Measurements from ENCODE around the gene ALX4.
A peak's percentile ranks its signal among the peaks of the same experiment; 100 is the strongest.

ALX4 gene

DNA sequence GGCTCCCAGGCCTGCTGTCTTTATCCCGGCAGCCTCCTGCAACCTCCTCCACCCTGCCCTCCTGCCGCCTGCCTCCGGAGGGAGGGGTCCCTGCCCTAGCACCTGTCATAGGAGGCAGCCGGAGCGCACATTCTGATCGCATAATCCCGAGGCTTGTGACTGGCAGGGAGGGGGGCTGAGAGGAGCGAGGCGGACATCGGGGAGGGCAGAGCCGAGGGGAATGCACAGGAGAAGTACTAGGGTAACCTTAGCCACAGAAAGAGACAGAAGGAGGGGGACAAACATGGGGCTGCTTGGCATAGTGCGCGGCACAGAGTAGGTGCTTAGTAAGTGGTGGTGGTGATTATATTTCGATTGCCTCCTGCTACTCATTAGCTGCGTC, 9.2 kb upstream of the ALX4 start:
- Histone ChIP-seq H2BK120ac (ENCODE audit: low read depth, low read length) (no peak overlapping the region), H3K4me1 (ENCODE audit: control insufficient read depth, low read depth, low read length) (no peaks in the 10 kb centered on the region), H3K56ac (ENCODE audit: low read length) (no peak overlapping the region), H3K23ac (ENCODE audit: low read length) (no peak overlapping the region), H3K27ac (ENCODE audit: low read depth, low read length) (no peak overlapping the region), H3K18ac (ENCODE audit: low read length) (no peak overlapping the region), H3K79me2 (ENCODE audit: control insufficient read depth, insufficient read depth, low read length) (no peaks in the 10 kb centered on the region), H3K4me3 (ENCODE audit: low read length) (no peak overlapping the region), H3K27me3 (ENCODE audit: insufficient read depth, low read length, poor library complexity) (peaks cover 88% of the 10 kb centered on the region), H2BK5ac (ENCODE audit: low read length) (no peak overlapping the region), H3K9ac (ENCODE audit: low read length) (no peak overlapping the region), H3K79me1 (ENCODE audit: low read length) (no peaks in the 10 kb centered on the region), H3K4ac (ENCODE audit: low read depth, low read length) (no peak overlapping the region), H3K4me2 (ENCODE audit: low read length) (peak overlapping the region; percentile 16), H2AK5ac (ENCODE audit: low read length) (no peak overlapping the region), H3K36me3 (ENCODE audit: control insufficient read depth, insufficient read depth, low read length) (no peaks in the 10 kb centered on the region), H2BK15ac (replicated peaks; ENCODE audit: low read depth) (no peak overlapping the region), H4K8ac (ENCODE audit: low read depth, low read length) (no peak overlapping the region), H4K5ac (ENCODE audit: low read length) (no peak overlapping the region)
- no CpG with 5 or more reads among the region's 15 CpGs for WGBS (ENCODE audit: extremely low coverage, insufficient coverage, low lambda C conversion rate)
- no peak for DNase-seq

- no peaks in the 10 kb centered on the region for H3K79me1 ChIP-seq (ENCODE audit: low read length)
- no peak overlapping the region for H4K5ac ChIP-seq (ENCODE audit: low read length)
- no peaks in the 10 kb centered on the region for H3K36me3 ChIP-seq (ENCODE audit: control insufficient read depth, insufficient read depth, low read length)
- H3K27ac ChIP-seq (ENCODE audit: low read depth, low read length) = no peak overlapping the region
- no peak overlapping the region for H3K18ac ChIP-seq (ENCODE audit: low read length)
- no peak overlapping the region for H3K56ac ChIP-seq (ENCODE audit: low read length)
- no peak overlapping the region for H3K9ac ChIP-seq (ENCODE audit: low read length)
- H3K4me1 ChIP-seq (ENCODE audit: control insufficient read depth, low read depth, low read length) = no peaks in the 10 kb centered on the region
- peaks cover 90% of the 10 kb centered on the region for H3K27me3 ChIP-seq (ENCODE audit: insufficient read depth, low read length, poor library complexity)
- H3K79me2 ChIP-seq (ENCODE audit: control insufficient read depth, insufficient read depth, low read length) = no peaks in the 10 kb centered on the region
- WGBS (ENCODE audit: extremely low coverage, insufficient coverage, low lambda C conversion rate) = no CpG with 5 or more reads among the region's 2 CpGs
- no peak overlapping the region for H3K23ac ChIP-seq (ENCODE audit: low read length)
- no peak overlapping the region for H3K4ac ChIP-seq (ENCODE audit: low read depth, low read length)
- DNase-seq = no peak
- no peak overlapping the region for H2BK120ac ChIP-seq (ENCODE audit: low read depth, low read length)
- H2AK5ac ChIP-seq (ENCODE audit: low read length) = no peak overlapping the region
- no peak overlapping the region for H3K4me3 ChIP-seq (ENCODE audit: low read length)
- H3K4me2 ChIP-seq (ENCODE audit: low read length) = no peak overlapping the region
- H2BK15ac ChIP-seq (replicated peaks; ENCODE audit: low read depth) = no peak overlapping the region
- no peak overlapping the region for H2BK5ac ChIP-seq (ENCODE audit: low read length)
- no peak overlapping the region for H4K8ac ChIP-seq (ENCODE audit: low read depth, low read length)
Observed at GRCh38 chr11:44318369-44318768, 8.4 kb upstream of the ALX4 start.

DNA sequence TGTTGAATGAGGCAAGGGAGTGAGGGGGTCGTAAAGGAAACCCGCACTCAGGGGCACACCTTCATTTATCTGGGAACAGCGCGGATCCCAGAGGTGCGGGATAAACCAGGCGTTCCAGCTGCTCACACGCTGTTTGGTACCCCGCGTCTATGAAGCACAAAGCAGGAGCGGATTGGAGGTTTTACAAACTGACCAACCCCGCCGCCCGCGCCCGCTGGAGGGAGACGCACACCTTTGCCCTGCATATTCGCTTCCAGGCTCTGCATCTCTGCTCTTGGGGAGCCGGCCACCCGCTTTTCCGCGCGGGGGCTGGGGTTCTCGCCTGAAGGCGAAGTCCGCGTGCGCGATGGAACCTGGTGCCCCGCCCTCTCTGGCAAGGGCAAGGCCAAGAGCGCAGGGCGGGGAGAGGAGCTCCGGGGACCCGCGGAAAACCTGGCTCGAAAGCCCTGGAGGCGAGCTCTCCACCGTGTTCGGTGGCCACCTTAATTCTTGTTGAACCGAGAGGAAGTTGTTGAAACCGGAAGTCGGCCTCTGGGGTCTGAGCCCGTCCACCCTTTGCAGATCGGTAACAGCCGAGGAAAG, 6.8 kb upstream of the ALX4 start:
- no peaks in the 10 kb centered on the region for H3K36me3 ChIP-seq (ENCODE audit: control insufficient read depth, insufficient read depth, low read length)
- no peaks in the 10 kb centered on the region for H3K79me1 ChIP-seq (ENCODE audit: low read length)
- H2BK5ac ChIP-seq (ENCODE audit: low read length) = no peak overlapping the region
- no peak overlapping the region for H3K27ac ChIP-seq (ENCODE audit: low read depth, low read length)
- H4K8ac ChIP-seq (ENCODE audit: low read depth, low read length) = no peak overlapping the region
- no peak overlapping the region for H3K18ac ChIP-seq (ENCODE audit: low read length)
- no peak overlapping the region for H3K4ac ChIP-seq (ENCODE audit: low read depth, low read length)
- no peak overlapping the region for H2BK15ac ChIP-seq (replicated peaks; ENCODE audit: low read depth)
- no peak overlapping the region for H2AK5ac ChIP-seq (ENCODE audit: low read length)
- H3K4me3 ChIP-seq (ENCODE audit: low read length) = peak overlapping the region; percentile 22
- no peak for DNase-seq
- peak overlapping the region; percentile 33 for H3K9ac ChIP-seq (ENCODE audit: low read length)
- H3K27me3 ChIP-seq (ENCODE audit: insufficient read depth, low read length, poor library complexity) = peaks cover 88% of the 10 kb centered on the region
- H3K4me1 ChIP-seq (ENCODE audit: control insufficient read depth, low read depth, low read length) = no peaks in the 10 kb centered on the region
- no peaks in the 10 kb centered on the region for H3K79me2 ChIP-seq (ENCODE audit: control insufficient read depth, insufficient read depth, low read length)
- peak overlapping the region; percentile 54 for H3K4me2 ChIP-seq (ENCODE audit: low read length)
- no peak overlapping the region for H4K5ac ChIP-seq (ENCODE audit: low read length)
- no peak overlapping the region for H2BK120ac ChIP-seq (ENCODE audit: low read depth, low read length)
- no CpG with 5 or more reads among the region's 44 CpGs for WGBS (ENCODE audit: extremely low coverage, insufficient coverage, low lambda C conversion rate)
- peak overlapping the region; percentile 73 for H3K56ac ChIP-seq (ENCODE audit: low read length)
- H3K23ac ChIP-seq (ENCODE audit: low read length) = no peak overlapping the region

DNA sequence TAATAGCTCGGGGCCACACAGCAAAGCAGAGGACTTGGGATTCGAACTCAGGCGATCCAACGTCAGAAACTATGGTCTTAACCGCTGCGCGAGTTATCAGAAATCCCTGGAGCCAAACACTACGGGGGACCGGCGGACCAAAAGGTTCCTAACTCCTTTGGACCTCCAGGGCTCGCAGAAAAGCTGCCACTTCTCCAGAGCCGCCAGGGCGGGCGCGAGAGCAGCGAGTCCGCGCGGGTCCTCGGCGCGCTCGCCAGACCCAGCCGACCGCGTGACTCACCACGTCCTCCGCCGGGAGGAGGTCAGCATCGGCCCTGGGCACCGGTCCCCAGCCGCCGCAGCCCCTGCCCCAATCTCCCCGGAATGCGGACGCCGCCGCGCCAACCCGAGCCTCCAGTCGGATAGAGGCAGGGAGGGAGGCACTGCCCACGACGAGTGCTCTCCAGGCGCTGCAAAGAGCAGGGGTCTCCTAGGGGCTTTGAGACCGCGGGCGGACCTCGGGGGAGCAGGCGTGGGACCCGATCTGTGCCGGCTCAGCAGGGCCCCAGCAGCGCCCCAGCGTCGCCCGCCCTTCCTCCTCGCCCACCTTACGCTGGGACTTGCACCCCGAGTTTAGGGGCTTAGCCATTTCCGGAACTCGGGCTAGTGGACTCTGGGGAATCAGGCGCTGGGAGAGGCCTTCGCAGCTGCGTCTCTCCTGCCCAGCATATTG, 6.2 kb upstream of the ALX4 start:
- Histone ChIP-seq H3K4me1 (ENCODE audit: control insufficient read depth, low read depth, low read length) (no peaks in the 10 kb centered on the region), H4K8ac (ENCODE audit: low read depth, low read length) (no peak overlapping the region), H2AK5ac (ENCODE audit: low read length) (no peak overlapping the region), H3K27me3 (ENCODE audit: insufficient read depth, low read length, poor library complexity) (peaks cover 88% of the 10 kb centered on the region), H2BK15ac (replicated peaks; ENCODE audit: low read depth) (no peak overlapping the region), H3K79me2 (ENCODE audit: control insufficient read depth, insufficient read depth, low read length) (no peaks in the 10 kb centered on the region), H4K5ac (ENCODE audit: low read length) (no peak overlapping the region), H3K18ac (ENCODE audit: low read length) (no peak overlapping the region), H3K23ac (ENCODE audit: low read length) (no peak overlapping the region), H3K4me3 (ENCODE audit: low read length) (peak overlapping the region; percentile 22), H3K36me3 (ENCODE audit: control insufficient read depth, insufficient read depth, low read length) (no peaks in the 10 kb centered on the region), H2BK5ac (ENCODE audit: low read length) (no peak overlapping the region), H3K9ac (ENCODE audit: low read length) (peak overlapping the region; percentile 33), H3K4ac (ENCODE audit: low read depth, low read length) (no peak overlapping the region), H3K4me2 (ENCODE audit: low read length) (peak overlapping the region; percentile 54), H3K79me1 (ENCODE audit: low read length) (no peaks in the 10 kb centered on the region), H3K27ac (ENCODE audit: low read depth, low read length) (no peak overlapping the region), H2BK120ac (ENCODE audit: low read depth, low read length) (no peak overlapping the region), H3K56ac (ENCODE audit: low read length) (peak overlapping the region; percentile 73)
- DNase-seq = no peak
- WGBS (ENCODE audit: extremely low coverage, insufficient coverage, low lambda C conversion rate) = no CpG with 5 or more reads among the region's 63 CpGs

DNA sequence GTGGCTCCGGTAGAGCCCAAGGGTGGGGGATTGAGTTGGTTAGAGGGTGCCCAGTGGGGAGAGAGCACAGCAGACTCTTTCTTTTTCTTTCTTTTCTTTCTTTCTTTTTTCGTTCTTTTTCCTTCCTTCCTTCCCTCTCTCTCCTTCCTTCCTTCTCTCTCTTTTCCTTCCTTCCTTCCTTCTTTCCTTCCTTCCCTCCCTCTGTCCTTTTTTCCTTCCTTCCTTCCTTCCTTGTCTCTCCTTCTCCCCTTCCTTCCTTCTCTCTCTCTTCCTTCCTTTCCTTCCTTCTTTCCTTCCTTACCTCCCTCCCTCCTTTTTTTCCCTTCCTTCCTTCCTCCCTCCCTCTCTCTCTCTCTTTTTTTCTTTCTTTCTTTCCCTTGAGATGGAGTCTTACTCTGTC, 4.8 kb upstream of the ALX4 start:
- Histone ChIP-seq H3K36me3 (ENCODE audit: control insufficient read depth, insufficient read depth, low read length) (no peaks in the 10 kb centered on the region), H3K9ac (ENCODE audit: low read length) (no peak overlapping the region), H3K56ac (ENCODE audit: low read length) (no peak overlapping the region), H2BK120ac (ENCODE audit: low read depth, low read length) (no peak overlapping the region), H3K27me3 (ENCODE audit: insufficient read depth, low read length, poor library complexity) (peaks cover 83% of the 10 kb centered on the region), H3K4me3 (ENCODE audit: low read length) (no peak overlapping the region), H3K79me1 (ENCODE audit: low read length) (no peaks in the 10 kb centered on the region), H2AK5ac (ENCODE audit: low read length) (no peak overlapping the region), H3K23ac (ENCODE audit: low read length) (no peak overlapping the region), H3K4me2 (ENCODE audit: low read length) (no peak overlapping the region), H2BK15ac (replicated peaks; ENCODE audit: low read depth) (no peak overlapping the region), H3K4me1 (ENCODE audit: control insufficient read depth, low read depth, low read length) (no peaks in the 10 kb centered on the region), H3K79me2 (ENCODE audit: control insufficient read depth, insufficient read depth, low read length) (no peaks in the 10 kb centered on the region), H2BK5ac (ENCODE audit: low read length) (no peak overlapping the region), H4K8ac (ENCODE audit: low read depth, low read length) (no peak overlapping the region), H4K5ac (ENCODE audit: low read length) (no peak overlapping the region), H3K18ac (ENCODE audit: low read length) (no peak overlapping the region), H3K27ac (ENCODE audit: low read depth, low read length) (no peak overlapping the region), H3K4ac (ENCODE audit: low read depth, low read length) (no peak overlapping the region)
- WGBS (ENCODE audit: extremely low coverage, insufficient coverage, low lambda C conversion rate) = no CpG with 5 or more reads among the region's 2 CpGs
- no peak for DNase-seq
